ENCODE measurements around the gene PEX16.

Gene PEX16

GRCh38 chr11:45918331-45918941, 759 bp upstream of the PEX16 start:
- TF ChIP-seq, protein P1, sequence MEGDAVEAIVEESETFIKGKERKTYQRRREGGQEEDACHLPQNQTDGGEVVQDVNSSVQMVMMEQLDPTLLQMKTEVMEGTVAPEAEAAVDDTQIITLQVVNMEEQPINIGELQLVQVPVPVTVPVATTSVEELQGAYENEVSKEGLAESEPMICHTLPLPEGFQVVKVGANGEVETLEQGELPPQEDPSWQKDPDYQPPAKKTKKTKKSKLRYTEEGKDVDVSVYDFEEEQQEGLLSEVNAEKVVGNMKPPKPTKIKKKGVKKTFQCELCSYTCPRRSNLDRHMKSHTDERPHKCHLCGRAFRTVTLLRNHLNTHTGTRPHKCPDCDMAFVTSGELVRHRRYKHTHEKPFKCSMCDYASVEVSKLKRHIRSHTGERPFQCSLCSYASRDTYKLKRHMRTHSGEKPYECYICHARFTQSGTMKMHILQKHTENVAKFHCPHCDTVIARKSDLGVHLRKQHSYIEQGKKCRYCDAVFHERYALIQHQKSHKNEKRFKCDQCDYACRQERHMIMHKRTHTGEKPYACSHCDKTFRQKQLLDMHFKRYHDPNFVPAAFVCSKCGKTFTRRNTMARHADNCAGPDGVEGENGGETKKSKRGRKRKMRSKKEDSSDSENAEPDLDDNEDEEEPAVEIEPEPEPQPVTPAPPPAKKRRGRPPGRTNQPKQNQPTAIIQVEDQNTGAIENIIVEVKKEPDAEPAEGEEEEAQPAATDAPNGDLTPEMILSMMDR (IDR thresholded peaks at IDR 0.05): no peak
- H3K27ac ChIP-seq: peak overlapping the region; percentile 90 to 92
- peak; percentile 89 for DNase-seq (ENCODE audit: low spot score)
- H3K4me3 ChIP-seq: peak overlapping the region; percentile 83

GRCh38 chr11:45917286-45917622, 423 bp downstream of the PEX16 start:
- TF ChIP-seq, protein P1 (IDR thresholded peaks at IDR 0.05): no peak
- Histone ChIP-seq H3K4me3 (peak overlapping the region; percentile 83), H3K27ac (peak overlapping the region; percentile 90 to 92)
- no peak for DNase-seq (ENCODE audit: low spot score)

GRCh38 chr11:45915446-45915845, 2.2 kb downstream of the PEX16 start:
- no peak overlapping the region for H3K4me3 ChIP-seq
- no peak overlapping the region for H3K27ac ChIP-seq
- no peak for DNase-seq (ENCODE audit: low spot score)
- TF ChIP-seq, protein P1 (IDR thresholded peaks at IDR 0.05): no peak

- DNase-seq (ENCODE audit: low spot score): no peak
- TF ChIP-seq, protein P1 (IDR thresholded peaks at IDR 0.05): no peak
- Histone ChIP-seq H3K4me3 (no peak overlapping the region), H3K27ac (no peak overlapping the region)
Observed at GRCh38 chr11:45913942-45914635, 3.6 kb downstream of the PEX16 start.

DNA sequence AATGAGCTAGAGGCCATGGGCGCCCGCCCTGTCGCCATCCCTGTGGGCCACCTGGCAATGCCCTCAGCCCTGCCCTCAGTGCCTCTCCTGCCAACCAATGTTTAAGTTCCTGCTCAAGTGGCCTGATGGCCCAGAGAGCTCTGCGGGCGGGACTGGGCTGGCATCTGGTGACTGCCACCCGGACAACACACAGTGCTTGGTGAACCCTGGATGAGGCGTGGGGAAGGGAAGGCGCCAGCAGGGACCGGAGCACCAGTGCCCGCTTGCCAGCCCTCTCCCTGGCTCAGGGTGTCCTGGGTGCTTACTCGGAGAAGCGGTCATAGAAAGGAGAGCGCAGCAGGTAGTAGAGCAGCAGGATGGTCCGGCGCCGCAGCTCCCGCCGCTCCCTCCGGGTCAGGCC, 4.2 kb downstream of the PEX16 start:
- H3K4me3 ChIP-seq: no peak overlapping the region
- no peak overlapping the region for H3K27ac ChIP-seq
- TF ChIP-seq, protein P1 (IDR thresholded peaks at IDR 0.05): no peak
- DNase-seq (ENCODE audit: low spot score): no peak

DNA sequence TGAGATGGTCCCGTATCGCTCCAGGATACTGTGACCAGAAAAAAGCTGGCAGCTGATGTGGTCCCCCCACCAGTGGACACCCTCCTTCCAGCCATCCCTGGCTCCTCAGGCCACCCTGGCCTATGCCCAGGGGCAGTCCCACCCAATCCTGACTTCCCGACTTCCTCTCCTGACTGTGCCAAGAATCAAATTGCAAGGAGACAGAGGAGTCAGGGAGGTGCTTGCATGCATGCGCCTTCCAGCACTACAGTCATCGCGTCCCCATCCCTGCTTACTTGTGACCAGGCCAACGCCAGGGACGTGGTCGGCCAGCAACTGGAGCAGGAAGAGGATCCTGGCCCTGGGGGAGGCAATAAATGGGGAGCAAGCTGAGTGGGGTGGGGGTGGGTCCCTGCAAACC, 7.1 kb downstream of the PEX16 start:
- no peak for DNase-seq (ENCODE audit: low spot score)
- H3K27ac ChIP-seq: no peak overlapping the region
- TF ChIP-seq, protein P1 (IDR thresholded peaks at IDR 0.05): no peak
- no peak overlapping the region for H3K4me3 ChIP-seq

All from coronary artery (tissue), 2 donors.